Right lung (tissue), 5 donors: Measurements from ENCODE around the gene CDH16. TPM values are rescaled to one million over a fixed set of nuclear protein-coding genes. Genes with fewer than 3 reads are reported as not detected.
"Not testable (repeated sequence)": the region's sequence is repeated elsewhere in the genome, so short reads cannot be mapped to it uniquely, and the experiment has no call there.

Experiments
- DNase-seq, 2 donors: peaks; one replicate each; pipeline ENCODE4 v3.0.0-alpha.2; 2013
- polyA plus RNA-seq, 5 donors: library from polyadenylated mRNA; unstranded; fragments of 120-200 nt; gene quantifications; one replicate each; pipeline versions ENCODE4 v1.2.1 to v1.2.3, GENCODE V29; 2013; ENCODE audit warnings: inconsistent platforms in 1 of 5, low replicate concordance in 1 of 5; ENCODE audit not compliant: insufficient read length in 5 of 5, insufficient read depth in 1 of 5

CDH16 gene
- polyA plus RNA-seq, 5 donors, result 22.5 to 66.6 (median 37.7) TPM

DNA sequence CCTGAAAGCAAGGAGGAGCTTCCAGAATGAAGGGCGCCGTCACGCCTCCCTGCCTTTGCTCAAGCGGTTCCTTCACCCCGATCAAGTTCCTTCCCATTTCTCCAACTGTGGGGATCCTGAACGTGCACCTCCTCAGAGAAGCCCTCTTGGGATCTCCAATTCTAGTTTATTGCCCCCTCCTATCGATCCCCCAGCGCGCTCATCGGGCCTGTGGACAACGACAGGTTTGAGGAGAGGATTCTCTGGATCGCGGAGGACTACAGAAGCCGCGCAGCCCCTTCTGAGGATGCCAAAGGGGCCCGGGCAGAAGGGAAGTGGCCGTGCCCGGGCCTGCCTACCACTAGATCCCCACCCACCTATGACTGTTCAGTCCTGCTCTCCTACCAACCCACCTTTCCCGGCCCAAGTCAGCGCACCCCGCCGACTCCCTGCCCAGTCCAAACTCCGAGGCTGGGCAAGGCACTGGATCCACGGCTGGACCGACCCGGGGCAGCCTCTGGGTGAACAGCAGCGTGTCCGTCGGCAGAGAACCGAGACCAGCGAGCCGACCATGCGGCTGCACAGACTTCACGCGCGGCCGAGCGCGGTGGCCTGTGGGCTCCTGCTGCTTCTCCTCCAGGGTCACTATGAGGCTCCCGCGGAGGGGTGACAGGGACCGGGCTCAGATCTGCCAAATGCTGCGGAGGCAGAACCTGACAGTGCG, 29.6 kb upstream of the CDH16 start:
- no peak for DNase-seq

DNA sequence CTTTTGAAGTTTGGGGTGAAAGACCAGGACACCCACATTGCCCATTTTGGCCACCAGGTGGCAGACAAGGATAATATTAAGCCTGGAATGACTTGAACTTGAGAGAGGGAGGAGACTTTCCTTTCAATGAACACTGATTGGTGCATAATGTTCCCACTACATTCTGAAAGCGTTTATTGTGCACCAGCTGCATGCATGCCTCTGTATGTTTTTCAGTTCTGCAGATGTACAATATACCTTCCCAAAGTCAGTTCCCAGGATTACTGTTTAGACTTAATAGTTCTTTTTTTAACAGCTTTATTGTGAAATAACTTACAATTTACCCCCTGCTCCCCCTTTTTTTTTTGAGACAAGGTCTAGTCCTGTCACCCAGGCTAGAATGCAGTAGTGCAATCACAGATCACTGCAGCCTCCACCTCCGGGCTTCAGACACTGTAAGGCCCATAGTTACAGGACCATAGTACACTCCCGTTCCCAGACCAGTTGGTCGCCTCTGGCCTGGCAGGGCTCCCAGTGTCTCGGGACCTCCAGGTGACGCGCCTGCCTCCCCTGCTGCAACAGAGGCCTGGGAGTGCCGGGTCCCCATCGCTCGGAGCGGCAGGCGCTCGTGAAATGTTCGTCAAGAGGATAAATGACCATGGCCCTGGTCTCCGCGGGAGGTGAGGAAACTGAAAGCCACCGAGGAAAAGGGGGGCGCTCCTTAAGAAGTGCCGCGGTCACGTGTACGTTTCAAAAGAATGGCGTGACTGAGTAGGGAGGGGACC, 28.8 kb upstream of the CDH16 start:
- peak; percentile 61 to 74 for DNase-seq

DNA sequence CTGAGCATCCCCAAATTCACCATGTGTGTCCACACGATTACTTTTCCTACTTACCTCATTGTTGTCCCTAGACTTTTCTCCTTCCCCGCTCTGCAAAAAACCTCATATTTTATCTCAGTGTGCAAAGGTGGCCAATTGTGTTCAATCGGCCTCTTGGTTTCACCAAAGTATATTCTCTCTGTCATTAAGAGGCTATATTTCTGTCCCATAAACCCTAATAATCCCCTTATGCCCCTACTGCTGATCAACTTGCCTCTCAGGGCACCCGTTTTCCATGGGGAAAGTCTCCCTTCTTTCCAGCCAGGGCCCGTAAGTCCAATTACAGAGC, 28.3 kb upstream of the CDH16 start:
- DNase-seq, result no peak

DNA sequence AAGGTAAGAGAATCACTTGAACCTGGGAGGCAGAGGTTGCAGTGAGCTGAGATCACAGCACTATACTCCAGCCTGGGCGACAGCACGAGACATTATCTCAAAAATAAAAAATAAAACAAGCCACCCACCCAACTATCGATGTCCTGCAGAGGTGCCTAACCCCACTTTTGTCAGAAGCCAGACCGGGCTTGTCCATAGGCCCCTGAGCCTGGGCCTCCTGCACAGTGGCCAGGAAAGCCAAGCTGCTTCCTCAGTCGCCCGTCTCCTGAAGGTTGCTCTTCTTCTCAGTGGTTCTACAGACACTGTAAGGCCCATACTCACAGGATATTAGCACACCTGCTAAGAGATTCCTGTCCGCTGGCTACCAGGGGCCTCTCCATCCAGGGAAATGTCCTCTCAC, 27.9 kb upstream of the CDH16 start:
- DNase-seq, result no peak

GRCh38 chr16:66945939-66946338, 27.3 kb upstream of the CDH16 start:
- DNase-seq, result no peak

DNA sequence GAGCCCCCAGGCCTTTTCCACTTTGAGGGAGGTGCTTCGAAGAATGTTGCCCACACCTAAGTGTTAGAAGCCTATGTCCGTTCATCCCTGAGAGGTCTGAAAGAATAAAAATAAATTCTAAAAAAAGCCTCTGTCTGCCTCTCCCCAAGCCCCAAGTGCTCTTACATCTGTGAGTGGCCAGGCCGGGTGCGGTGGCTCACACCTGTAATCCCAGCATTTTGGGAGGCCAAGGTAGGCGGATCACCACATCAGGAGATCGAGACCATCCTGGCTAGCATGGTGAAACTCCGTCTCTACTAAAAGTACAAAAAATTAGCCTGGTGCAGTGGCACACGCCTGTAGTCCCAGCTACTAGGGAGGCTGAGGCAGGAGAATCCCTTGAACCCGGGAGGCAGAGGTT, 26.3 kb upstream of the CDH16 start:
- DNase-seq, result not testable (repeated sequence)

DNA sequence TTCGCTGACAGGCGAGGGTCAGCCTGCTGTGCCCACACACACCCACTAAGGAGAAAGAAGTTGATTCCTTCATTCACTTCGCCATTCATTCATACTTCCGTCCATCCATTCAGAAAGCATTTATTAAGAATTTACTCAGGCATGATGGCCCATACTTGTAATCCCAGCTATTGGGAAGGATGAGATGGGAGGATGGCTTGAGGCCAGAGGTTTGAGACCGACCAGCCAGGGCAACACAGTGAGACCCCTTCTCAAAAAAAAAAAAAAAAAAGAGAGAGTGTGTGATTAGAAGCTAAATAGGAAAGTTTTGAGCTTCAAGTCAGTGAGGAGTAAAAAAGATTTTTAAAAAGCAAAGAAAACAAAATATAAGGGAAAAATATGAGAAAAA, 25.4 kb upstream of the CDH16 start:
- no peak for DNase-seq

DNA sequence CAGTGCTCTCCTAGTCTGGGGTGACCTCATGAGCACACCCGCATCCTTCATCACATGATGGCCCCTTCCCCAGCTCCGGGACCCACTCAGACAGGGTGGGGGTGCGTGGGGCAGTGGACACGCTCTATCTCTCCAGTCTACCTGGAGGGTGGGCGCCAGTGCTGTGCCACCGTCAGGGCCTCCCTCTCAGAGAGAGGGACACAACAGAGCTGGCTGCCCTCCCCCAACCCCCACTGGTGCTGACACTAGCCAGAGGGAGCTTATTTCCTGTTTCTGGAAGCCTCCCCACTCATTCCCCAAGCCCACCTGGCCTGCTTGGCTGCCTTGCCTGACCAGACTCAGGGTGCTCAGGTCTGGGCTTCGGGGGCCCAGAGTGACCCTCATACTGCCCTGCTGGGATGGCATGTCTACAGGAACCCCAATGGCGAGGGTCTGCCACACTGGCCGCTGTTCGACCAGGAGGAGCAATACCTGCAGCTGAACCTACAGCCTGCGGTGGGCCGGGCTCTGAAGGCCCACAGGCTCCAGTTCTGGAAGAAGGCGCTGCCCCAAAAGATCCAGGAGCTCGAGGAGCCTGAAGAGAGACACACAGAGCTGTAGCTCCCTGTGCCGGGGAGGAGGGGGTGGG, 24.9 kb upstream of the CDH16 start:
- no peak for DNase-seq

GRCh38 chr16:66942981-66943380, 24.3 kb upstream of the CDH16 start:
- DNase-seq, result no peak

DNA sequence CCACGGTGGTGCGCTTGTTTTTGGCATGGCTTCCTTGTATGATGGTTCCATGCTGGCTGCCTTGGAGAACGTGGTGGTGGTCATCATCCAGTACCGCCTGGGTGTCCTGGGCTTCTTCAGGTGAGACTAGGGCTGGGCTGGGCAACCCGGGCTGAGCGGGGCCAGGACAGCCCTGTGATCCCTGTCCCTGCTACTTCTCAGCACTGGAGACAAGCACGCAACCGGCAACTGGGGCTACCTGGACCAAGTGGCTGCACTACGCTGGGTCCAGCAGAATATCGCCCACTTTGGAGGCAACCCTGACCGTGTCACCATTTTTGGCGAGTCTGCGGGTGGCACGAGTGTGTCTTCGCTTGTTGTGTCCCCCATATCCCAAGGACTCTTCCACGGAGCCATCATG, 21.6 kb upstream of the CDH16 start:
- DNase-seq, result no peak

GRCh38 chr16:66939366-66939765, 20.7 kb upstream of the CDH16 start:
- DNase-seq, result no peak

GRCh38 chr16:66937725-66938337, 19.1 kb upstream of the CDH16 start:
- no peak for DNase-seq

- no peak for DNase-seq
Measured at GRCh38 chr16:66936889-66937554, 18.3 kb upstream of the CDH16 start.

GRCh38 chr16:66936462-66936861, 17.8 kb upstream of the CDH16 start:
- no peak for DNase-seq

DNA sequence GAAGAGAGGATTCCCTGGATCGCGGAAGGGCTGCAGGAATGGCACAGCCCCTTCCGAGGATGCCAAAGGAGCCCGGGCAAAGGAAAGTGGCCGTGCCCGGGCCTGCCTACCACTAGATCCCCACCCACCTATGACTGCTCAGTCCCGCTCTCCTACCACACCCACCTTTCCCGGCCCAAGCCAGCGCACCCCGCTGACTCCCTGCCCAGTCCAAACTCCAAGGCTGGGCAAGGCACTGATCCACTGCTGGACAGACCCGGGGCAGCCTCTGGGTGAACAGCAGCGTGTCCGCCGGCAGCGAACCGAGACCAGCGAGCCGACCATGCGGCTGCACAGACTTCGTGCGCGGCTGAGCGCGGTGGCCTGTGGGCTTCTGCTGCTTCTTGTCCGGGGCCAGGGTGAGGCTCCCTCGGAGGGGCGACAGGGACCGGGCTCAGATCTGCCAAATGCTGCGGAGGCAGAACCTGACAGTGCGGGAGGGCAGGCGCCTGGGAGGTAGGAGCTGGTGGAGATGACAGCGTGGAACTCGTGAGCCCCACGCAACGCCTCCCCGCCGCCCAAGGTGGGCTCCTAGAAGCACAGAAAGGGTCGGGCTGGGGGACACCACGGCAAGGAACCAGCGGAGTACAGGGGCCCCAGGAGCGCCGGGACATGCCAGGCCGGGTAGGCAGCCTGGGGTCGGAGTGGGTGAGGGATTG, 16.8 kb upstream of the CDH16 start, which contains the start of gene CES2:
Gene CES2 (plus strand): TSS at position 203 of the 698 bp plus-strand sequence. CDS start 120 bp downstream, at position 323.
- no peak for DNase-seq

- not testable (repeated sequence) for DNase-seq
Measured at GRCh38 chr16:66934839-66935313, 16.2 kb upstream of the CDH16 start.

DNA sequence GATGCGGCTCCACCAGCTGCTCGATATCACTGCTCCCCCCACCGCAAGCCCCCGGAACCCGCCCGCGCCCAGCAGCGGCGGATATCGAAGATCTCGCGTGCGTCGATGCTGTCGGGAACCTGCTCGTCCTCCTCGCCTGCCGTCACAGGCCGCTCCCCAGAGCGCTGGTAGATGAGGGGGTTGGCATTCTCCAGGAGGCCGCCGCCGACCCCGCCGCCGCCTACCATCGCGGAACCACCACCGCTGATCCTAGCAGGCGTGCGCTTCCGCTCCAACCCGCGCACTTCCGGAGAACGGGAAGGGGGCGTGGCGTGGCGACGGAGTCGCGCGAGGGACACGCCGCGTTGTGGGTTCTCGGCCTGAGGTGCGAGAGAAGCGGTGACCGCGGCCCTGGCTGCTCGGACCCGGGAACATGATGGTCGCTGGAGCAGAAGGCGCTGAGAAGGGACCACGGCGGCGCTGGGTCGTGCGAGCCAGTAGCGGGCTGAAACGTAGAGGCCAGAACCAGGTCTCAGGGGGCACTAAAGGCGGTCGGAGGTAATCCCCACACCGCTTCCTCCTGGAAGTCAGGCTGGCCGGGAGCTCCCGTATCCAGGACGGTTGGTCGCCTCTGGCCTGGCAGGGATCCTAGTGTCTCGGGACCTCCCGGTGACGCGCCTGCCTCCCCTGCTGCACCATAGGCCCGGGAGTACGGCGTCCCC, 15.6 kb upstream of the CDH16 start, which contains the start of gene CIAO2B:
Gene CIAO2B (minus strand): TSS at position 265 of the 701 bp plus-strand sequence. CDS start 38 bp downstream, at position 227.
- DNase-seq, result peak; percentile 92

- DNase-seq, result no peak
Measured at GRCh38 chr16:66933776-66934137, 15.1 kb upstream of the CDH16 start.

DNA sequence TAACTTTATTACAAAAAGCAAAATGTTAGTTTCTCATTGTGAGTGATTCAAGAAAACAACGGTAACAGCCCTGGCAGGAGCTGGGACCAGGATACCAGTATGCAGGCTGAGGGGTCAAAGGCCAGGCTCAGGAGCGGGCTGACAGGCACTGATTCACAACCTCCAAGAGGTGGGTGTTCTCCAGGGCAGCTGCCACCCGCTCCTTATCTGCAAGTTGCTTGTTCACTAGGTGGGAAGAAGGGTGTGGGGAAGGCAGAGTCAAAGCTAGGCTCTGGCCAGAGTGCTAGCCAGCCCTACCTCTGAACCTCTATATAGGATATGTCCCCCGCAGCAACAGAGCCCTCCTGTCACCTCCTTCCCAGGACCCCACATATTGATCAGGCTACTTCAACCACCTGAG, 13.4 kb upstream of the CDH16 start:
- no peak for DNase-seq

- no peak for DNase-seq
Measured at GRCh38 chr16:66931665-66932064, 13.0 kb upstream of the CDH16 start.
